RWPE2 (cell line): ENCODE results near the gene KRTAP10-5.
A peak's percentile ranks its signal among the peaks of the same experiment; 100 is the strongest.
"Not testable (repeated sequence)": the region's sequence is repeated elsewhere in the genome, so short reads cannot be mapped to it uniquely, and the experiment has no call there.

Experiments
- ATAC-seq: fragments of 200-7000 bp; cut with Tn5 transposase; 3 replicates; pipeline ENCODE4 v1.9.1; 2021; ENCODE audit warnings: low read depth
- DNase-seq: peaks from one replicate; pipeline ENCODE4 v3.0.0-alpha.2; 2020; ENCODE audit warnings: low spot score
- H3K27ac ChIP-seq: fragments of 450-650 bp; 2 replicates; pipeline ENCODE4 v1.5.1; 2017; ENCODE audit warnings: mild to moderate bottlenecking; ENCODE audit not compliant: poor library complexity, severe bottlenecking
- H3K27me3 ChIP-seq: fragments of 250-450 bp; sonication (Bioruptor Pico); 2 replicates; pipeline ENCODE4 v1.5.1; 2021; ENCODE audit warnings: mild to moderate bottlenecking, moderate library complexity; ENCODE audit not compliant: insufficient read depth, poor library complexity, severe bottlenecking
- H3K36me3 ChIP-seq: fragments of 250-450 bp; sonication (Bioruptor Pico); 2 replicates; pipeline ENCODE4 v1.5.1; 2020; ENCODE audit warnings: low read depth, mild to moderate bottlenecking, moderate library complexity
- H3K4me1 ChIP-seq: fragments of 250-450 bp; sonication (Bioruptor Pico); 2 replicates; pipeline ENCODE4 v1.5.1; 2021; ENCODE audit warnings: mild to moderate bottlenecking, moderate library complexity; ENCODE audit not compliant: insufficient read depth, poor library complexity, severe bottlenecking
- H3K4me3 ChIP-seq: fragments of 250-450 bp; sonication (Bioruptor Pico); 2 replicates; pipeline ENCODE4 v1.5.1; 2021; ENCODE audit warnings: mild to moderate bottlenecking, moderate library complexity; ENCODE audit not compliant: severe bottlenecking
- H3K9me3 ChIP-seq: fragments of 250-450 bp; sonication (Bioruptor Pico); 2 replicates; pipeline ENCODE4 v1.5.1; 2021; ENCODE audit warnings: mild to moderate bottlenecking, moderate library complexity; ENCODE audit not compliant: severe bottlenecking
- TF ChIP-seq, protein P1 (sequence below): fragments of 450-650 bp; IDR thresholded peaks from one replicate; pipeline ENCODE4 v1.5.1; 2017; ENCODE audit warnings: mild to moderate bottlenecking, moderate library complexity; ENCODE audit not compliant: poor library complexity, severe bottlenecking

Gene KRTAP10-5

DNA sequence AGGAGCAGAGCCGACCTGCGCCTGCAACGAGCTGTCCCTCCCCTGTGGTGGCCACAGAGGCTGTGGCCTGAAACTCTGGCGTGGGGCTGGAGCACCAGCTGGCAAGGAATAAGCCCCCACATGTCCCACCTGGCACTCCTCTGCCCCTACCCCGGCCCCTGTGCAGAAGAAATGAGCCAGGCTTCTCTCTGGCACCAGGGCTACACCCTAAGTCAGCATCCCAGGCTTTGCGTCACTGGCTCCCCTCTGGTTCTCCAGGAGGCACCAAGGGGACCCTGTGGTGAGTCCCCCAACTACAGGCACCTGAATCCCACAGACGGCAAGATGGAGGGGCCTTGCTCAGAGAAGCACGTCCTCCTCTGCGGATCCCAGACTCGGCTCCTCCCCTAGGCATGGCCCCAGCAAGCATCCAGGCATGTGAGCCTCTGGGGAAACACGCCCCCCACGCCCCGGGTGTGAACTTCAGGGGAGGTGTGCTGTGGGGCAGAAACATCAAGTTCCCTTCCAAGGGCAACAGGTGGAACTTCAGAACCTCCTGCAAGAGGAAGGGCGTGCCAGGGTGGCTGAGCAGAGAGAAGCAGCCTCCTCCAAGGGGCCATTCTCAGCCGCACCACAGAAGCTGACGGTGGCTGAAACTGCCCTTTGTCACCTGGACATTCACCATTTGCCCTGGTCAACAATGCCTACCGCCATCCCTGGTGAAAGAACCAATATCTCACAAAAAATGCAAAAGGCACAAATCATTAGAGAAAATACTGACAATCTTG is 22.9 kb upstream of the KRTAP10-5 start:
- Histone ChIP-seq H3K27ac (no peak overlapping the region), H3K36me3 (no peaks in the 10 kb centered on the region), H3K9me3 (no peaks in the 10 kb centered on the region), H3K27me3 (peaks cover 15% of the 10 kb centered on the region), H3K4me3 (no peak overlapping the region), H3K4me1 (no peaks in the 10 kb centered on the region)
- TF ChIP-seq, protein P1, sequence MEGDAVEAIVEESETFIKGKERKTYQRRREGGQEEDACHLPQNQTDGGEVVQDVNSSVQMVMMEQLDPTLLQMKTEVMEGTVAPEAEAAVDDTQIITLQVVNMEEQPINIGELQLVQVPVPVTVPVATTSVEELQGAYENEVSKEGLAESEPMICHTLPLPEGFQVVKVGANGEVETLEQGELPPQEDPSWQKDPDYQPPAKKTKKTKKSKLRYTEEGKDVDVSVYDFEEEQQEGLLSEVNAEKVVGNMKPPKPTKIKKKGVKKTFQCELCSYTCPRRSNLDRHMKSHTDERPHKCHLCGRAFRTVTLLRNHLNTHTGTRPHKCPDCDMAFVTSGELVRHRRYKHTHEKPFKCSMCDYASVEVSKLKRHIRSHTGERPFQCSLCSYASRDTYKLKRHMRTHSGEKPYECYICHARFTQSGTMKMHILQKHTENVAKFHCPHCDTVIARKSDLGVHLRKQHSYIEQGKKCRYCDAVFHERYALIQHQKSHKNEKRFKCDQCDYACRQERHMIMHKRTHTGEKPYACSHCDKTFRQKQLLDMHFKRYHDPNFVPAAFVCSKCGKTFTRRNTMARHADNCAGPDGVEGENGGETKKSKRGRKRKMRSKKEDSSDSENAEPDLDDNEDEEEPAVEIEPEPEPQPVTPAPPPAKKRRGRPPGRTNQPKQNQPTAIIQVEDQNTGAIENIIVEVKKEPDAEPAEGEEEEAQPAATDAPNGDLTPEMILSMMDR: no peak
- DNase-seq (peak; percentile 46), ATAC-seq (no peak)

DNA sequence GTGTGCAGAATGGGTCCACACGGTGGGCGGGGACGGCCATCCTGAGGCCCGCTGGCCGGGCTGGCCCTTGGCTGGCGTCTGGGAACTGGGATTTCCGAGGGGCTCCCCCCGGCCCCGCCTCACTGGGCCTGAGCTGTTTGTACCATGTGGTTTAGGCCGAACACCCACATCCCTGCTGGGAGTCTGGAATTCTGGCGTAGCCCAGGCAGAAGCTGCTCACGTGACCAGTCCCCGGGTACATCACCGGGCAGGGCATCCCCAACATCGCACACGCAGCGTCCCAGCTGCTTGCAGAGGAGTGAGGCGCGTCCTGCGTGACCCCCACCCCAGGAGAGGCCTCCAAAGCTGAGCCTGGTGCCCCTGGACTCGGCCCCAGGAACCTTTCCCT is 22.1 kb upstream of the KRTAP10-5 start:
- Histone ChIP-seq H3K4me1 (no peaks in the 10 kb centered on the region), H3K36me3 (no peaks in the 10 kb centered on the region), H3K9me3 (no peaks in the 10 kb centered on the region), H3K27ac (no peak overlapping the region), H3K27me3 (peaks cover 15% of the 10 kb centered on the region), H3K4me3 (no peak overlapping the region)
- TF ChIP-seq, protein P1: no peak
- ATAC-seq: no peak
- no peak for DNase-seq

DNA sequence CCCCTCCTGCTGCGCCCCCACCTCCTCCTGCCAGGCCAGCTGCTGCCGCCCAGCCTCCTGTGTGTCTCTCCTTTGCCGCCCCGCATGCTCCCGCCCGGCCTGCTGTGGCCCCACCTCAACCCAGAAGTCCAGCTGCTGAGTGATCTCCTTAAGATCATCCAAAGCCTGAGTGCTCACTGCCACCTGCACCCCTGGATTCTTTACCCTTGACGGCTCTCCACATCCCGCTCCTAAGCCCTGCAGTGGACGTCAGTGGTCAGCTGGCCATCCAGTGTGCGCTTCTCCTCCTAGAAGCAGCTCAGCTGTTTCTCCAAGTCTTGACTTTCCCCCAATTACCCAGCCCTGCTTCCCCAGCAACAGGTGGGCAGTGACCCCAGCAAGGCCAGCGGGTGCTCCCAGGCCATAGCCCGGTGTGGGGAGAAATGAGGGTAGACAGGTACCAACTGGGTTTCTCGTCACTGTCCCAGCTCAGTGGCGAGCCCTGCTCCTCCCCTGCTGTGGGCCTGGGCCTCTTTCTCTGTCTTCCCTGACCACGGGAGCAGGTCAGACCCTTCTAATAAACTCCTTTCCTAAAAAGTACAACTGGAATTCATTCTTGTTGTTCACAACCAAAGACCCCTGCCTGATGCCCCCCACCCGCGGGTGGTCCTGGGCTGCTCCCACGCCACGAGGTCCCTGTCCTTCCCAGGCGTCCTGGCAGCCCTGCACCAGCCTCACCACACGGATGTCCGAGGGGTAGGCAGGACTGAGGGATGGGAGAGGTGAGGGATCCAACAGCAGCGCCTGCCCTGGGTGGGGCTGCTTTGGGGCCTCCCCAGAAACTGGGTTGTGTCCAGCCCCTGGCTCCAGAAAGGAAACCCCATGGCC is 21.4 kb upstream of the KRTAP10-5 start:
- TF ChIP-seq, protein P1: no peak
- Histone ChIP-seq H3K9me3 (no peaks in the 10 kb centered on the region), H3K4me1 (no peaks in the 10 kb centered on the region), H3K36me3 (no peaks in the 10 kb centered on the region), H3K27me3 (peaks cover 15% of the 10 kb centered on the region), H3K4me3 (no peak overlapping the region), H3K27ac (no peak overlapping the region)
- no peak for ATAC-seq
- DNase-seq: peak; percentile 35

DNA sequence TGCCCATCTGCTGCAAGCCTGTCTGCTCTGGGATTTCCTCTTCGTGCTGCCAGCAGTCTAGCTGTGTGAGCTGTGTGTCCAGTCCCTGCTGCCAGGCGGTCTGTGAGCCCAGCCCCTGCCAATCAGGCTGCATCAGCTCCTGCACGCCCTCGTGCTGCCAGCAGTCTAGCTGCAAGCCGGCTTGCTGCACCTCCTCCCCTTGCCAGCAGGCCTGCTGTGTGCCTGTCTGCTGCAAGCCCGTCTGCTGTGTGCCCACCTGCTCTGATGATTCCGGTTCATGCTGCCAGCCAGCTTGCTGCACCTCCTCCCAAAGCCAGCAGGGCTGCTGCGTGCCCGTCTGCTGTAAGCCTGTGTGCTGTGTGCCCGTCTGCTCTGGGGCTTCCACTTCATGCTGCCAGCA is 20.7 kb upstream of the KRTAP10-5 start:
- not testable (repeated sequence) for H3K9me3 ChIP-seq, H3K4me3 ChIP-seq, H3K36me3 ChIP-seq, H3K4me1 ChIP-seq, ATAC-seq, H3K27ac ChIP-seq
- DNase-seq: peak; percentile 38
- H3K27me3 ChIP-seq: peaks cover 15% of the 10 kb centered on the region

DNA sequence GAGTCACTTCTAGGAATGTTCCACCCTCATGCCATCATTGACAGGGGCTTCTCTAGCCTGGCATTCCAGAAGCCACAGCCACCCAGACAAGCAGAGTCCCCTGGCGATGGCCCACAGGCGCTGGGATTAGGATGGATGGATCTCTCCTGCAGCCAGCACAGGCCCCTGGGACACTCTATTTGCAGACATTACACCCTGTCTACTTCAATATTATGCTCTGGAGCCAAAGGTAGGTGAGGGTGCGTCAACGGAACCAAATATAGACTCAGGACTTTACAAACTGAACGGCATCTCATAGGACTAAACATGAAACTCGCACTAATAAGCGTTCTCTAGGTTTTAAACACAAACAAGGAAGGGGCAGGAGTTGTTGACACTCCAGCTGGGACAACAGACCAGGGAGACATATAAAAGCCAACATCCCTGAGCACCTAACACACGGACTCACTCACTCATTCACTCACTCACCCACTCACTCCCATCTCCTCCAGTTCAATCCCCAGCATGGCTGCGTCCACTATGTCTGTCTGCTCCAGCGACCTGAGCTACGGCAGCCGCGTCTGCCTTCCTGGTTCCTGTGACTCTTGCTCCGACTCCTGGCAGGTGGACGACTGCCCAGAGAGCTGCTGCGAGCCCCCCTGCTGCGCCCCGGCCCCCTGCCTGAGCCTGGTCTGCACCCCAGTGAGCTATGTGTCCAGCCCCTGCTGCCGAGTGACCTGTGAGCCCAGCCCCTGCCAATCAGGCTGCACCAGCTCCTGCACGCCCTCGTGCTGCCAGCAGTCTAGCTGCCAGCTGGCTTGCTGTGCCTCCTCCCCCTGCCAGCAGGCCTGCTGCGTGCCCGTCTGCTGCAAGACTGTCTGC is 19.9 kb upstream of the KRTAP10-5 start, which contains the start of gene KRTAP10-7:
KRTAP10-7 (plus strand) TSS at position 480 of the 861 bp plus-strand sequence; CDS start at position 505, 25 bp downstream.
- not testable (repeated sequence) for H3K4me1 ChIP-seq, H3K9me3 ChIP-seq, H3K27ac ChIP-seq, ATAC-seq, DNase-seq, H3K36me3 ChIP-seq, H3K4me3 ChIP-seq
- peaks cover 11% of the 10 kb centered on the region for H3K27me3 ChIP-seq
